ENCODE data around the gene TDRD1.

- no peak for TF ChIP-seq POLR2A (IDR thresholded peaks at IDR 0.05; ENCODE audit: low read depth, low read length)
- no peak for TF ChIP-seq TAF1 (IDR thresholded peaks at IDR 0.05; ENCODE audit: borderline replicate concordance, low read depth, low read length)
- no peak for TF ChIP-seq POLR2AphosphoS5 (IDR thresholded peaks at IDR 0.05; ENCODE audit: low read depth, low read length)
These were observed 13.1 kb upstream of the TDRD1 start for GRCh38 chr10:114166043-114166442.
